MCF 10A (cell line): ENCODE measurements around the gene ESRRB. TPM values are rescaled to one million over a fixed set of nuclear protein-coding genes. Genes with fewer than 3 reads are reported as not detected.

Source experiments
- BruUV-seq: library from RNA; stranded (reverse); fragments of 400-500 nt; replicated peaks from 2 replicates; lab custom pipeline; 2021; lab: Mats Ljungman, UMichigan
- CTCF ChIA-PET: fragments of 300-600 bp; sonication (Branson Sonifier 250); formaldehyde crosslinking; extraction: SDS; loops from one replicate; lab custom pipeline; 2021; ENCODE audit warnings: antibody characterized with exemption, inconsistent platforms; lab: Yijun Ruan, JAX
- POLR2A ChIA-PET: fragments of 300-600, 350-650 bp; sonication (Branson Sonifier 250); formaldehyde crosslinking; extraction: SDS; loops from one replicate; lab custom pipeline; 2020; ENCODE audit warnings: antibody characterized with exemption, inconsistent platforms; lab: Yijun Ruan, JAX
- DNase-seq: peaks from one replicate; pipeline ENCODE4 v3.0.0-alpha.2; 2018; ENCODE audit not compliant: unreplicated experiment
- H3K27ac Mint-ChIP-seq: one replicate; pipeline ENCODE4 v1.8.0; 2022; ENCODE audit warnings: mild to moderate bottlenecking, low read depth, mixed read lengths; ENCODE audit not compliant: unreplicated experiment
- H3K27me3 Mint-ChIP-seq: one replicate; pipeline ENCODE4 v1.8.0; 2022; ENCODE audit warnings: mixed read lengths; ENCODE audit not compliant: insufficient read depth, unreplicated experiment
- H3K36me3 Mint-ChIP-seq: one replicate; pipeline ENCODE4 v1.8.0; 2022; ENCODE audit warnings: mild to moderate bottlenecking, moderate library complexity, mixed read lengths; ENCODE audit not compliant: insufficient read depth, unreplicated experiment
- H3K4me1 Mint-ChIP-seq: one replicate; pipeline ENCODE4 v1.8.0; 2022; ENCODE audit warnings: mixed read lengths; ENCODE audit not compliant: insufficient read depth, unreplicated experiment
- H3K4me3 Mint-ChIP-seq: one replicate; pipeline ENCODE4 v1.8.0; 2022; ENCODE audit warnings: mild to moderate bottlenecking, moderate library complexity, mixed read lengths; ENCODE audit not compliant: unreplicated experiment
- H3K9me3 Mint-ChIP-seq: one replicate; pipeline ENCODE4 v1.8.0; 2022; ENCODE audit warnings: mixed read lengths; ENCODE audit not compliant: unreplicated experiment
- CTCF ChIP-seq: fragments of 200-600 bp; IDR thresholded peaks from one replicate; pipeline ENCODE4 v1.8.0; 2022; ENCODE audit warnings: antibody characterized with exemption, mild to moderate bottlenecking; ENCODE audit not compliant: unreplicated experiment
- intact Hi-C: fragments of 100-400 bp; cut with micrococcal nuclease; formaldehyde crosslinking; loops from 2 replicates; pipeline ENCODE4 v1.14.1; 2022
- total RNA-seq: library from RNA; stranded (reverse); gene quantifications from 2 replicates; pipeline ENCODE4 v1.2.3, GENCODE V29; 2022

The ESRRB gene
- total RNA-seq, 1 experiment from 2014 or later = 0.23 TPM

- Mint-ChIP-seq H3K27ac (no peak overlapping the region), H3K27me3 (peaks cover 31% of the 10 kb centered on the region), H3K9me3 (no peaks in the 10 kb centered on the region), H3K36me3 (no peaks in the 10 kb centered on the region), H3K4me3 (no peak overlapping the region), H3K4me1 (no peaks in the 10 kb centered on the region)
- intact Hi-C loops = no loop called here
- no peak for TF ChIP-seq CTCF
- no TSS peak for BruUV-seq
- CTCF ChIA-PET = no interaction called here
- DNase-seq = no peak
- POLR2A ChIA-PET = no interaction called here
These were observed 54.1 kb downstream of the ESRRB start for GRCh38 chr14:76430017-76430416.

GRCh38 chr14:76430475-76430980 lies 54.6 kb downstream of the ESRRB start:
- no peak for TF ChIP-seq CTCF
- H3K9me3 Mint-ChIP-seq = no peaks in the 10 kb centered on the region
- intact Hi-C loops = no loop called here
- no peak overlapping the region for H3K4me3 Mint-ChIP-seq
- H3K27me3 Mint-ChIP-seq = peaks cover 31% of the 10 kb centered on the region
- no peaks in the 10 kb centered on the region for H3K36me3 Mint-ChIP-seq
- ChIA-PET CTCF (no interaction called here), POLR2A (no interaction called here)
- H3K4me1 Mint-ChIP-seq = no peaks in the 10 kb centered on the region
- no TSS peak for BruUV-seq
- H3K27ac Mint-ChIP-seq = no peak overlapping the region
- DNase-seq = no peak

- Mint-ChIP-seq H3K4me1 (no peaks in the 10 kb centered on the region), H3K27ac (no peak overlapping the region), H3K36me3 (no peaks in the 10 kb centered on the region), H3K27me3 (peaks cover 23% of the 10 kb centered on the region), H3K9me3 (no peaks in the 10 kb centered on the region), H3K4me3 (no peak overlapping the region)
- BruUV-seq = no TSS peak
- CTCF ChIA-PET = interaction anchor here (0.6 kb wide), 1 partner anchor 17 kb away, joined by 3 read pairs; no protein-coding TSS in a partner anchor
- intact Hi-C loops = no loop called here
- POLR2A ChIA-PET = no interaction called here
- TF ChIP-seq CTCF = no peak
- no peak for DNase-seq
These were observed 55.6 kb downstream of the ESRRB start for GRCh38 chr14:76431538-76431937.

GRCh38 chr14:76432827-76433752 lies 57.2 kb downstream of the ESRRB start:
- Mint-ChIP-seq H3K27ac (no peak overlapping the region), H3K27me3 (peaks cover 21% of the 10 kb centered on the region), H3K4me3 (no peak overlapping the region), H3K9me3 (no peaks in the 10 kb centered on the region), H3K36me3 (no peaks in the 10 kb centered on the region), H3K4me1 (no peaks in the 10 kb centered on the region)
- no peak for TF ChIP-seq CTCF
- intact Hi-C loops = no loop called here
- DNase-seq = no peak
- ChIA-PET CTCF (interaction anchor here (0.9 to 1.1 kb wide), 2 partner anchors 9 to 382 kb away, joined by 3 read pairs; no protein-coding TSS in a partner anchor), POLR2A (no interaction called here)
- BruUV-seq = no TSS peak
